SU-DHL-6 (cell line): Measurements from ENCODE around the gene MED10.

Experiments
- CTCF ChIP-seq: fragments of 200-600 bp; sonication (generic); IDR thresholded peaks from one replicate; pipeline ENCODE4 v1.5.1; 2017; ENCODE audit warnings: antibody characterized with exemption, mild to moderate bottlenecking, low read length, moderate library complexity; ENCODE audit not compliant: insufficient read depth, poor library complexity, severe bottlenecking
- EZH2phosphoT487 ChIP-seq: fragments of 200-600 bp; sonication (generic), shearing (Covaris generic); conservative IDR thresholded peaks from 2 replicates; pipeline ENCODE4 v1.6.1; 2018; ENCODE audit warnings: mild to moderate bottlenecking, antibody characterized with exemption, low read length, moderate library complexity, mixed read lengths

DNA sequence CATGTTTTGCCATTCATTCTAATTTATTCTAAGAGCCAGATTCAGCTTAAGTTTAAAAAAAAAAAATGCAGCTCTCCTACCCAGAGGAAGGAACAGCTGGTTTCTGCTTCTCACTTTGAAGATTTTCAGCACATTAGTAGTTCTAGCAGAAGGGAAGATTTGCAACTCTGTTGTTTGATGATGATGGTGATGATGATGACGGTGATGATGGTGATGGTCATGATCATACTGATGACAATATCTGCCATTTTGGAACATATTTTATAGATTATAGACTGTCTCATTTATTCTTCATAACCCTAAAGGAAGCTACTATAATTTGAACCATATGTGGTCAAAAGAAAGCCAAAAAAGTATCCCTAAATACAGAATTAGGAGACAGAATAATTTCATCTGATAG, 7.9 kb upstream of the MED10 start:
- TF ChIP-seq EZH2phosphoT487 (no peak), CTCF (no peak)
